HEK293 (cell line): ENCODE results near the gene TSPO2.
A peak's percentile ranks its signal among the peaks of the same experiment; 100 is the strongest.

Experiments used
- CTCF ChIA-PET: fragments of 350-600 bp; formaldehyde crosslinking; extraction: SDS; loops from one replicate; lab custom pipeline; 2021; ENCODE audit warnings: antibody characterized with exemption; lab: Yijun Ruan, JAX
- POLR2A ChIA-PET: fragments of 300-600 bp; formaldehyde crosslinking; extraction: SDS; loops from one replicate; lab custom pipeline; 2020; ENCODE audit warnings: antibody characterized with exemption, inconsistent platforms; lab: Yijun Ruan, JAX
- H3K27ac ChIP-seq: fragments of 200-500 bp; sonication (Bioruptor generic); 2 replicates; pipeline ENCODE4 v1.5.1; 2014; ENCODE audit warnings: low read depth, low read length, control low read depth, inconsistent platforms; ENCODE audit errors: extremely low read depth
- H3K36me3 ChIP-seq, 2 experiments: fragments of 200-500 bp in 1 of 2; sonication (Bioruptor generic) in 1 of 2; 1 replicate in 1 of 2; 2 replicates in 1 of 2; pipeline ENCODE4 v1.5.1; 2014 to 2017; ENCODE audit warnings: inconsistent platforms in 2 of 2, low read length in 2 of 2; ENCODE audit not compliant: control insufficient read depth in 2 of 2, insufficient read depth in 1 of 2
- H3K4me1 ChIP-seq: fragments of 200-500 bp; sonication (Bioruptor generic); 2 replicates; pipeline ENCODE4 v1.5.1; 2014; ENCODE audit warnings: mild to moderate bottlenecking, low read length, inconsistent platforms; ENCODE audit not compliant: control insufficient read depth, insufficient read depth
- H3K4me3 ChIP-seq: 2 replicates; pipeline ENCODE4 v1.5.1; 2011; ENCODE audit warnings: low read depth, mild to moderate bottlenecking, control low read depth, low read length, moderate library complexity
- H3K9me3 ChIP-seq: fragments of 200-500 bp; sonication (Bioruptor generic); 2 replicates; pipeline ENCODE4 v1.5.1; 2014; ENCODE audit warnings: low read depth, low read length, inconsistent platforms; ENCODE audit not compliant: control insufficient read depth, insufficient read depth
- FEZF1 ChIP-seq: fragments of 450-650 bp; formaldehyde crosslinking; IDR thresholded peaks from 2 replicates; pipeline ENCODE4 v1.5.1; 2016; ENCODE audit warnings: missing biosample characterization, missing genetic modification characterization
- OSR2 ChIP-seq: fragments of 450-650 bp; formaldehyde crosslinking; IDR thresholded peaks from 2 replicates; pipeline ENCODE4 v1.5.1; 2016; ENCODE audit warnings: missing biosample characterization, missing genetic modification characterization
- OVOL3 ChIP-seq: fragments of 450-650 bp; formaldehyde crosslinking; IDR thresholded peaks from 2 replicates; pipeline ENCODE4 v1.5.1; 2016; ENCODE audit warnings: missing biosample characterization, missing genetic modification characterization
- WT1 ChIP-seq: fragments of 450-650 bp; formaldehyde crosslinking; IDR thresholded peaks from 2 replicates; pipeline ENCODE4 v1.5.1; 2016; ENCODE audit warnings: missing biosample characterization, missing genetic modification characterization
- ZBTB21 ChIP-seq: fragments of 450-650 bp; formaldehyde crosslinking; IDR thresholded peaks from 2 replicates; pipeline ENCODE4 v1.5.1; 2017; ENCODE audit warnings: missing biosample characterization, missing genetic modification characterization
- ZEB2 ChIP-seq: fragments of 450-650 bp; formaldehyde crosslinking; IDR thresholded peaks from 2 replicates; pipeline ENCODE4 v1.5.1; 2016; ENCODE audit warnings: missing biosample characterization, missing genetic modification characterization
- ZIC2 ChIP-seq: fragments of 450-650 bp; formaldehyde crosslinking; IDR thresholded peaks from 2 replicates; pipeline ENCODE4 v1.5.1; 2016; ENCODE audit warnings: missing biosample characterization, missing genetic modification characterization
- ZNF155 ChIP-seq: fragments of 450-650 bp; formaldehyde crosslinking; IDR thresholded peaks from 2 replicates; pipeline ENCODE4 v1.5.1; 2016; ENCODE audit warnings: missing biosample characterization, missing genetic modification characterization
- ZNF175 ChIP-seq: fragments of 450-650 bp; formaldehyde crosslinking; IDR thresholded peaks from 2 replicates; pipeline ENCODE4 v1.5.1; 2016; ENCODE audit warnings: missing biosample characterization, missing genetic modification characterization
- ZNF2 ChIP-seq: fragments of 450-650 bp; formaldehyde crosslinking; IDR thresholded peaks from 2 replicates; pipeline ENCODE4 v1.5.1; 2016; ENCODE audit warnings: missing biosample characterization, missing genetic modification characterization
- ZNF24 ChIP-seq: fragments of 450-650 bp; formaldehyde crosslinking; IDR thresholded peaks from 2 replicates; pipeline ENCODE4 v1.5.1; 2016; ENCODE audit warnings: missing biosample characterization, missing genetic modification characterization
- ZNF366 ChIP-seq: fragments of 450-650 bp; formaldehyde crosslinking; conservative IDR thresholded peaks from 2 replicates; pipeline ENCODE4 v1.5.1; 2016; ENCODE audit warnings: missing biosample characterization, missing genetic modification characterization
- ZNF629 ChIP-seq: fragments of 450-650 bp; formaldehyde crosslinking; IDR thresholded peaks from 2 replicates; pipeline ENCODE4 v1.5.1; 2017; ENCODE audit warnings: missing biosample characterization, missing genetic modification characterization
- ZNF843 ChIP-seq: fragments of 450-650 bp; formaldehyde crosslinking; IDR thresholded peaks from 2 replicates; pipeline ENCODE4 v1.5.1; 2016; ENCODE audit warnings: missing biosample characterization, missing genetic modification characterization
- ZXDB ChIP-seq: fragments of 450-650 bp; formaldehyde crosslinking; IDR thresholded peaks from 2 replicates; pipeline ENCODE4 v1.5.1; 2016; ENCODE audit warnings: missing biosample characterization, missing genetic modification characterization
- TF ChIP-seq, protein P1 (sequence below): fragments of 450-650 bp; formaldehyde crosslinking; IDR thresholded peaks from 2 replicates; pipeline ENCODE4 v1.5.1; 2016; ENCODE audit warnings: missing biosample characterization, missing genetic modification characterization, low read depth
- TF ChIP-seq, protein P2 (sequence below): fragments of 450-650 bp; formaldehyde crosslinking; IDR thresholded peaks from 2 replicates; pipeline ENCODE4 v1.5.1; 2017; ENCODE audit warnings: missing biosample characterization, missing genetic modification characterization
- TF ChIP-seq, protein P3 (sequence below): fragments of 450-650 bp; formaldehyde crosslinking; IDR thresholded peaks from 2 replicates; pipeline ENCODE4 v1.5.1; 2016; ENCODE audit warnings: missing biosample characterization, missing genetic modification characterization
- TF ChIP-seq, protein P4 (sequence below): fragments of 450-650 bp; formaldehyde crosslinking; IDR thresholded peaks from 2 replicates; pipeline ENCODE4 v1.5.1; 2017; ENCODE audit warnings: missing biosample characterization, missing genetic modification characterization
- TF ChIP-seq, protein P5 (sequence below): fragments of 450-650 bp; formaldehyde crosslinking; IDR thresholded peaks from 2 replicates; pipeline ENCODE4 v1.5.1; 2016; ENCODE audit warnings: missing biosample characterization, missing genetic modification characterization
- TF ChIP-seq, protein P6 (sequence below): fragments of 450-650 bp; formaldehyde crosslinking; IDR thresholded peaks from 2 replicates; pipeline ENCODE4 v1.5.1; 2016; ENCODE audit warnings: missing biosample characterization, missing genetic modification characterization, borderline replicate concordance
- TF ChIP-seq, protein P7 (sequence below): fragments of 450-650 bp; formaldehyde crosslinking; IDR thresholded peaks from 2 replicates; pipeline ENCODE4 v1.5.1; 2016; ENCODE audit warnings: missing biosample characterization, missing genetic modification characterization

Gene TSPO2

DNA sequence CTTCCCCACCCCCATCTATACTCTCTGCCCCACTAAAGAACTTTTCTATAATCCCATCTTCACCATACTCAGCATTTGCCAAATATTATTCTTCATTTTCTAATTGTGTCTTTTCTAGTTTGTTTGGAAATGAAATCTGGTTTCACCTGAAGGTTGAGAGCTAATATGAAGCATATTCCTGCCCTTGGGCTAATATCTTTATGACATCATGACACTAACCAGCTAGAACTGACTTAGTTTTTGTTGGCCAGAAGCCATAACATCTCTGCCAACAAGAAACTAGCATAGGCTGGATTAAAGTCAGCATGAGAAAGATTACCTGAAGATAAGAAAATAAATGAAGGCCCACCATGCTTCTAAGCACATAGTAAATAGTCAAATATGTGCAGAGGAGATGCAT is 20.0 kb upstream of the TSPO2 start:
- Histone ChIP-seq H3K4me3 (no peak overlapping the region), H3K4me1 (peaks cover 16% of the 10 kb centered on the region), H3K27ac (peak overlapping the region; percentile 38; the same call in 1 of the 2 replicates), H3K9me3 (no peaks in the 10 kb centered on the region), H3K36me3 (no peaks in the 10 kb centered on the region)
- ChIA-PET POLR2A (interaction anchor here (0.5 kb wide), 1 partner anchor 235 kb away, joined by 9 read pairs; no protein-coding TSS in a partner anchor), CTCF (interaction anchor here (0.9 to 11.0 kb wide), 15 partner anchors 10 to 409 kb away, joined by 3 to 146 read pairs (median 6); partner anchors contain the start of genes TSPO2 and UNC5CL)
- TF ChIP-seq, protein P1, sequence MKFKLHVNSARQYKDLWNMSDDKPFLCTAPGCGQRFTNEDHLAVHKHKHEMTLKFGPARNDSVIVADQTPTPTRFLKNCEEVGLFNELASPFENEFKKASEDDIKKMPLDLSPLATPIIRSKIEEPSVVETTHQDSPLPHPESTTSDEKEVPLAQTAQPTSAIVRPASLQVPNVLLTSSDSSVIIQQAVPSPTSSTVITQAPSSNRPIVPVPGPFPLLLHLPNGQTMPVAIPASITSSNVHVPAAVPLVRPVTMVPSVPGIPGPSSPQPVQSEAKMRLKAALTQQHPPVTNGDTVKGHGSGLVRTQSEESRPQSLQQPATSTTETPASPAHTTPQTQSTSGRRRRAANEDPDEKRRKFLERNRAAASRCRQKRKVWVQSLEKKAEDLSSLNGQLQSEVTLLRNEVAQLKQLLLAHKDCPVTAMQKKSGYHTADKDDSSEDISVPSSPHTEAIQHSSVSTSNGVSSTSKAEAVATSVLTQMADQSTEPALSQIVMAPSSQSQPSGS (tag by site-specific recombination): peak; percentile 89
- TF ChIP-seq, protein P2, sequence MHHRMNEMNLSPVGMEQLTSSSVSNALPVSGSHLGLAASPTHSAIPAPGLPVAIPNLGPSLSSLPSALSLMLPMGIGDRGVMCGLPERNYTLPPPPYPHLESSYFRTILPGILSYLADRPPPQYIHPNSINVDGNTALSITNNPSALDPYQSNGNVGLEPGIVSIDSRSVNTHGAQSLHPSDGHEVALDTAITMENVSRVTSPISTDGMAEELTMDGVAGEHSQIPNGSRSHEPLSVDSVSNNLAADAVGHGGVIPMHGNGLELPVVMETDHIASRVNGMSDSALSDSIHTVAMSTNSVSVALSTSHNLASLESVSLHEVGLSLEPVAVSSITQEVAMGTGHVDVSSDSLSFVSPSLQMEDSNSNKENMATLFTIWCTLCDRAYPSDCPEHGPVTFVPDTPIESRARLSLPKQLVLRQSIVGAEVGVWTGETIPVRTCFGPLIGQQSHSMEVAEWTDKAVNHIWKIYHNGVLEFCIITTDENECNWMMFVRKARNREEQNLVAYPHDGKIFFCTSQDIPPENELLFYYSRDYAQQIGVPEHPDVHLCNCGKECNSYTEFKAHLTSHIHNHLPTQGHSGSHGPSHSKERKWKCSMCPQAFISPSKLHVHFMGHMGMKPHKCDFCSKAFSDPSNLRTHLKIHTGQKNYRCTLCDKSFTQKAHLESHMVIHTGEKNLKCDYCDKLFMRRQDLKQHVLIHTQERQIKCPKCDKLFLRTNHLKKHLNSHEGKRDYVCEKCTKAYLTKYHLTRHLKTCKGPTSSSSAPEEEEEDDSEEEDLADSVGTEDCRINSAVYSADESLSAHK (tag by site-specific recombination): no peak
- TF ChIP-seq ZIC2 (peak; percentile 72; the same call in 1 of the 2 replicates), ZXDB (tag by site-specific recombination) (peak; percentile 61), ZNF155 (tag by site-specific recombination) (no peak), FEZF1 (tag by site-specific recombination) (peak; percentile 66), WT1 (tag by site-specific recombination) (0 out of 2 replicates have a peak, but pooled peaks have one; percentile 27), ZNF629 (peak; percentile 93), OVOL3 (tag by site-specific recombination) (0 out of 2 replicates have a peak, but pooled peaks have one; percentile 46), OSR2 (tag by site-specific recombination) (peak; percentile 7; the same call in 1 of the 2 replicates), ZNF366 (tag by site-specific recombination) (peak; percentile 41; the same call in 1 of the 2 replicates), ZBTB21 (tag by site-specific recombination) (peak; percentile 83), ZEB2 (tag by site-specific recombination) (peak; percentile 59; the same call in 1 of the 2 replicates), ZNF843 (peak; percentile 65), ZNF2 (peak; percentile 59; the same call in 1 of the 2 replicates), ZNF175 (tag by site-specific recombination) (no peak), ZNF24 (tag by site-specific recombination) (0 out of 2 replicates have a peak, but pooled peaks have one; percentile 54)
- TF ChIP-seq, protein P3, sequence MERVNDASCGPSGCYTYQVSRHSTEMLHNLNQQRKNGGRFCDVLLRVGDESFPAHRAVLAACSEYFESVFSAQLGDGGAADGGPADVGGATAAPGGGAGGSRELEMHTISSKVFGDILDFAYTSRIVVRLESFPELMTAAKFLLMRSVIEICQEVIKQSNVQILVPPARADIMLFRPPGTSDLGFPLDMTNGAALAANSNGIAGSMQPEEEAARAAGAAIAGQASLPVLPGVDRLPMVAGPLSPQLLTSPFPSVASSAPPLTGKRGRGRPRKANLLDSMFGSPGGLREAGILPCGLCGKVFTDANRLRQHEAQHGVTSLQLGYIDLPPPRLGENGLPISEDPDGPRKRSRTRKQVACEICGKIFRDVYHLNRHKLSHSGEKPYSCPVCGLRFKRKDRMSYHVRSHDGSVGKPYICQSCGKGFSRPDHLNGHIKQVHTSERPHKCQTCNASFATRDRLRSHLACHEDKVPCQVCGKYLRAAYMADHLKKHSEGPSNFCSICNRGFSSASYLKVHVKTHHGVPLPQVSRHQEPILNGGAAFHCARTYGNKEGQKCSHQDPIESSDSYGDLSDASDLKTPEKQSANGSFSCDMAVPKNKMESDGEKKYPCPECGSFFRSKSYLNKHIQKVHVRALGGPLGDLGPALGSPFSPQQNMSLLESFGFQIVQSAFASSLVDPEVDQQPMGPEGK (tag by site-specific recombination): 0 out of 2 replicates have a peak, but pooled peaks have one; percentile 9
- TF ChIP-seq, protein P4, sequence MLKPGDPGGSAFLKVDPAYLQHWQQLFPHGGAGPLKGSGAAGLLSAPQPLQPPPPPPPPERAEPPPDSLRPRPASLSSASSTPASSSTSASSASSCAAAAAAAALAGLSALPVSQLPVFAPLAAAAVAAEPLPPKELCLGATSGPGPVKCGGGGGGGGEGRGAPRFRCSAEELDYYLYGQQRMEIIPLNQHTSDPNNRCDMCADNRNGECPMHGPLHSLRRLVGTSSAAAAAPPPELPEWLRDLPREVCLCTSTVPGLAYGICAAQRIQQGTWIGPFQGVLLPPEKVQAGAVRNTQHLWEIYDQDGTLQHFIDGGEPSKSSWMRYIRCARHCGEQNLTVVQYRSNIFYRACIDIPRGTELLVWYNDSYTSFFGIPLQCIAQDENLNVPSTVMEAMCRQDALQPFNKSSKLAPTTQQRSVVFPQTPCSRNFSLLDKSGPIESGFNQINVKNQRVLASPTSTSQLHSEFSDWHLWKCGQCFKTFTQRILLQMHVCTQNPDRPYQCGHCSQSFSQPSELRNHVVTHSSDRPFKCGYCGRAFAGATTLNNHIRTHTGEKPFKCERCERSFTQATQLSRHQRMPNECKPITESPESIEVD (tag by site-specific recombination): peak; percentile 79
- TF ChIP-seq, protein P5, sequence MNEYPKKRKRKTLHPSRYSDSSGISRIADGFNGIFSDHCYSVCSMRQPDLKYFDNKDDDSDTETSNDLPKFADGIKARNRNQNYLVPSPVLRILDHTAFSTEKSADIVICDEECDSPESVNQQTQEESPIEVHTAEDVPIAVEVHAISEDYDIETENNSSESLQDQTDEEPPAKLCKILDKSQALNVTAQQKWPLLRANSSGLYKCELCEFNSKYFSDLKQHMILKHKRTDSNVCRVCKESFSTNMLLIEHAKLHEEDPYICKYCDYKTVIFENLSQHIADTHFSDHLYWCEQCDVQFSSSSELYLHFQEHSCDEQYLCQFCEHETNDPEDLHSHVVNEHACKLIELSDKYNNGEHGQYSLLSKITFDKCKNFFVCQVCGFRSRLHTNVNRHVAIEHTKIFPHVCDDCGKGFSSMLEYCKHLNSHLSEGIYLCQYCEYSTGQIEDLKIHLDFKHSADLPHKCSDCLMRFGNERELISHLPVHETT (tag by site-specific recombination): no peak; the same call in 1 of the 2 replicates
- TF ChIP-seq, protein P6, sequence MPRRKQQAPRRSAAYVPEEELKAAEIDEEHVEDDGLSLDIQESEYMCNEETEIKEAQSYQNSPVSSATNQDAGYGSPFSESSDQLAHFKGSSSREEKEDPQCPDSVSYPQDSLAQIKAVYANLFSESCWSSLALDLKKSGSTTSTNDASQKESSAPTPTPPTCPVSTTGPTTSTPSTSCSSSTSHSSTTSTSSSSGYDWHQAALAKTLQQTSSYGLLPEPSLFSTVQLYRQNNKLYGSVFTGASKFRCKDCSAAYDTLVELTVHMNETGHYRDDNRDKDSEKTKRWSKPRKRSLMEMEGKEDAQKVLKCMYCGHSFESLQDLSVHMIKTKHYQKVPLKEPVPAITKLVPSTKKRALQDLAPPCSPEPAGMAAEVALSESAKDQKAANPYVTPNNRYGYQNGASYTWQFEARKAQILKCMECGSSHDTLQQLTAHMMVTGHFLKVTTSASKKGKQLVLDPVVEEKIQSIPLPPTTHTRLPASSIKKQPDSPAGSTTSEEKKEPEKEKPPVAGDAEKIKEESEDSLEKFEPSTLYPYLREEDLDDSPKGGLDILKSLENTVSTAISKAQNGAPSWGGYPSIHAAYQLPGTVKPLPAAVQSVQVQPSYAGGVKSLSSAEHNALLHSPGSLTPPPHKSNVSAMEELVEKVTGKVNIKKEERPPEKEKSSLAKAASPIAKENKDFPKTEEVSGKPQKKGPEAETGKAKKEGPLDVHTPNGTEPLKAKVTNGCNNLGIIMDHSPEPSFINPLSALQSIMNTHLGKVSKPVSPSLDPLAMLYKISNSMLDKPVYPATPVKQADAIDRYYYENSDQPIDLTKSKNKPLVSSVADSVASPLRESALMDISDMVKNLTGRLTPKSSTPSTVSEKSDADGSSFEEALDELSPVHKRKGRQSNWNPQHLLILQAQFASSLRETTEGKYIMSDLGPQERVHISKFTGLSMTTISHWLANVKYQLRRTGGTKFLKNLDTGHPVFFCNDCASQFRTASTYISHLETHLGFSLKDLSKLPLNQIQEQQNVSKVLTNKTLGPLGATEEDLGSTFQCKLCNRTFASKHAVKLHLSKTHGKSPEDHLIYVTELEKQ (tag by site-specific recombination): peak; percentile 42; the same call in 1 of the 2 replicates
- TF ChIP-seq, protein P7, sequence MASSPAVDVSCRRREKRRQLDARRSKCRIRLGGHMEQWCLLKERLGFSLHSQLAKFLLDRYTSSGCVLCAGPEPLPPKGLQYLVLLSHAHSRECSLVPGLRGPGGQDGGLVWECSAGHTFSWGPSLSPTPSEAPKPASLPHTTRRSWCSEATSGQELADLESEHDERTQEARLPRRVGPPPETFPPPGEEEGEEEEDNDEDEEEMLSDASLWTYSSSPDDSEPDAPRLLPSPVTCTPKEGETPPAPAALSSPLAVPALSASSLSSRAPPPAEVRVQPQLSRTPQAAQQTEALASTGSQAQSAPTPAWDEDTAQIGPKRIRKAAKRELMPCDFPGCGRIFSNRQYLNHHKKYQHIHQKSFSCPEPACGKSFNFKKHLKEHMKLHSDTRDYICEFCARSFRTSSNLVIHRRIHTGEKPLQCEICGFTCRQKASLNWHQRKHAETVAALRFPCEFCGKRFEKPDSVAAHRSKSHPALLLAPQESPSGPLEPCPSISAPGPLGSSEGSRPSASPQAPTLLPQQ (tag by site-specific recombination): no peak
